HG03097 (cell line): ENCODE measurements around the gene PAX7.
"Not testable (repeated sequence)": the region's sequence is repeated elsewhere in the genome, so short reads cannot be mapped to it uniquely, and the experiment has no call there.

Source experiments
- ATAC-seq: cut with Tn5 transposase; IDR thresholded peaks from one replicate; pipeline ENCODE4 v1.9.1; 2021; ENCODE audit not compliant: unreplicated experiment, low FRiP score

Gene PAX7

GRCh38 chr1:18746981-18747380 is 116.3 kb downstream of the PAX7 start:
- no peak for ATAC-seq

GRCh38 chr1:18747671-18748070 is 117.0 kb downstream of the PAX7 start:
- no peak for ATAC-seq

GRCh38 chr1:18748435-18748834 is 117.8 kb downstream of the PAX7 start:
- no peak for ATAC-seq

GRCh38 chr1:18749569-18749968 is 118.9 kb downstream of the PAX7 start:
- no peak for ATAC-seq

GRCh38 chr1:18750600-18750999 is 120.0 kb downstream of the PAX7 start:
- ATAC-seq: no peak

GRCh38 chr1:18751425-18751824 is 120.8 kb downstream of the PAX7 start:
- ATAC-seq: no peak

GRCh38 chr1:18752409-18752808 is 121.8 kb downstream of the PAX7 start:
- ATAC-seq: no peak

- no peak for ATAC-seq
Observed at GRCh38 chr1:18760156-18760555, 129.5 kb downstream of the PAX7 start.

GRCh38 chr1:18761948-18762840 is 131.5 kb downstream of the PAX7 start:
- no peak for ATAC-seq

GRCh38 chr1:18764362-18764761 is 133.7 kb downstream of the PAX7 start:
- ATAC-seq: no peak

GRCh38 chr1:18765725-18766124 is 135.1 kb downstream of the PAX7 start:
- ATAC-seq: no peak

GRCh38 chr1:18766328-18766727 is 135.7 kb downstream of the PAX7 start:
- no peak for ATAC-seq

GRCh38 chr1:18767576-18767975 is 136.9 kb downstream of the PAX7 start:
- ATAC-seq: not testable (repeated sequence)

GRCh38 chr1:18768086-18768485 is 137.4 kb downstream of the PAX7 start:
- ATAC-seq: no peak

- ATAC-seq: no peak
Observed at GRCh38 chr1:18769140-18769539, 138.5 kb downstream of the PAX7 start.

GRCh38 chr1:18770799-18771198 is 140.2 kb downstream of the PAX7 start:
- ATAC-seq: no peak

- ATAC-seq: no peak
Observed at GRCh38 chr1:18773753-18774152, 143.1 kb downstream of the PAX7 start.

GRCh38 chr1:18775341-18775740 is 144.7 kb downstream of the PAX7 start:
- no peak for ATAC-seq

- no peak for ATAC-seq
Observed at GRCh38 chr1:18776777-18777176, 146.1 kb downstream of the PAX7 start.

- no peak for ATAC-seq
Observed at GRCh38 chr1:18778437-18778836, 147.8 kb downstream of the PAX7 start.

GRCh38 chr1:18781031-18781430 is 150.4 kb downstream of the PAX7 start:
- ATAC-seq: no peak

- no peak for ATAC-seq
Observed at GRCh38 chr1:18783705-18784481, 153.2 kb downstream of the PAX7 start.
